Hindlimb muscle (tissue), 1 donor: ENCODE data around the gene DVL2. TPM values are rescaled to one million over a fixed set of nuclear protein-coding genes. Genes with fewer than 3 reads are reported as not detected.

Experiments
- polyA plus RNA-seq: library from polyadenylated mRNA; unstranded; fragments of 120-200 nt; gene quantifications from one replicate; pipeline ENCODE4 v1.2.1, GENCODE V29; 2013; ENCODE audit not compliant: insufficient read length

The DVL2 gene
- polyA plus RNA-seq, 1 donor = 40.6 TPM

Other genes starting within 250 kb of the DVL2 start
- gene ALOX12, start 238.5 kb downstream of the DVL2 start, polyA plus RNA-seq = 0.79 TPM
- gene RNASEK, start 221.9 kb downstream of the DVL2 start, polyA plus RNA-seq = 123 TPM
- gene BCL6B, start 211.5 kb downstream of the DVL2 start, polyA plus RNA-seq = 20.9 TPM
- gene SLC16A13, start 198.5 kb downstream of the DVL2 start, polyA plus RNA-seq = 2.2 TPM
- 0.50 TPM for gene SLC16A11, start 190.4 kb downstream of the DVL2 start, polyA plus RNA-seq
- gene CLEC10A, start 154.3 kb downstream of the DVL2 start, polyA plus RNA-seq = 1.7 TPM
- 0.36 TPM for gene ASGR2, start 119.7 kb downstream of the DVL2 start, polyA plus RNA-seq
- 1.8 TPM for gene ASGR1, start 55.1 kb downstream of the DVL2 start, polyA plus RNA-seq
- 18.6 TPM for gene DLG4, start 14.7 kb downstream of the DVL2 start, polyA plus RNA-seq
- gene ACADVL, start 14.6 kb downstream of the DVL2 start, polyA plus RNA-seq = 260 TPM
- gene PHF23, start 4.9 kb upstream of the DVL2 start, polyA plus RNA-seq = 34.4 TPM
- gene GABARAP, start 7.9 kb upstream of the DVL2 start, polyA plus RNA-seq = 269 TPM
- gene CTDNEP1, start 17.2 kb upstream of the DVL2 start, polyA plus RNA-seq = 184 TPM
- gene ELP5, start 17.7 kb upstream of the DVL2 start, polyA plus RNA-seq = 46.1 TPM
- 1.6 TPM for gene CLDN7, start 28.0 kb upstream of the DVL2 start, polyA plus RNA-seq
- gene SLC2A4, start 47.2 kb upstream of the DVL2 start, polyA plus RNA-seq = 42.0 TPM
- 3.6 TPM for gene YBX2, start 60.1 kb upstream of the DVL2 start, polyA plus RNA-seq
- 295 TPM for gene EIF5A, start 73.1 kb upstream of the DVL2 start, polyA plus RNA-seq
- gene GPS2, start 80.8 kb upstream of the DVL2 start, polyA plus RNA-seq = 68.4 TPM
- gene NEURL4, start 94.8 kb upstream of the DVL2 start, polyA plus RNA-seq = 23.9 TPM
- 13.6 TPM for gene ACAP1, start 102.0 kb upstream of the DVL2 start, polyA plus RNA-seq
- 8.9 TPM for gene KCTD11, start 117.6 kb upstream of the DVL2 start, polyA plus RNA-seq
- not detected for gene TMEM95, start 120.6 kb upstream of the DVL2 start, polyA plus RNA-seq
- gene TNK1, start 146.6 kb upstream of the DVL2 start, polyA plus RNA-seq = 0.66 TPM
- 31.1 TPM for gene PLSCR3, start 160.0 kb upstream of the DVL2 start, polyA plus RNA-seq
- gene TMEM256, start 169.6 kb upstream of the DVL2 start, polyA plus RNA-seq = 52.9 TPM
- 31.4 TPM for gene NLGN2, start 173.3 kb upstream of the DVL2 start, polyA plus RNA-seq
- not detected for gene SPEM1, start 185.8 kb upstream of the DVL2 start, polyA plus RNA-seq
- gene SPEM2, start 191.1 kb upstream of the DVL2 start, polyA plus RNA-seq = not detected
- gene SPEM3, start 194.3 kb upstream of the DVL2 start, polyA plus RNA-seq = not detected
- 1.5 TPM for gene TMEM102, start 200.9 kb upstream of the DVL2 start, polyA plus RNA-seq
- gene FGF11, start 205.0 kb upstream of the DVL2 start, polyA plus RNA-seq = 2.6 TPM
- 86.6 TPM for gene CHRNB1, start 210.5 kb upstream of the DVL2 start, polyA plus RNA-seq
- 27.5 TPM for gene ZBTB4, start 245.1 kb upstream of the DVL2 start, polyA plus RNA-seq
- 0.13 TPM for gene SLC35G6, start 246.9 kb upstream of the DVL2 start, polyA plus RNA-seq
- 70.0 TPM for gene POLR2A, start 249.8 kb upstream of the DVL2 start, polyA plus RNA-seq